Esophagus (tissue), 2 donors: ENCODE measurements around the gene GYPC. TPM values are rescaled to one million over a fixed set of nuclear protein-coding genes. Genes with fewer than 3 reads are reported as not detected.
A peak's percentile ranks its signal among the peaks of the same experiment; 100 is the strongest.

Source experiments
- H3K27ac ChIP-seq, 2 donors: one replicate each; pipeline ENCODE4 v1.5.1; 2013; ENCODE audit warnings: low read depth in 2 of 2, mild to moderate bottlenecking in 2 of 2, inconsistent platforms in 1 of 2, low read length in 1 of 2, moderate library complexity in 1 of 2
- H3K27me3 ChIP-seq, 2 donors: one replicate each; pipeline ENCODE4 v1.6.1; 2013; ENCODE audit warnings: low read length in 2 of 2, control low read depth in 1 of 2, mild to moderate bottlenecking in 1 of 2; ENCODE audit not compliant: insufficient read depth in 2 of 2, control insufficient read depth in 1 of 2
- H3K36me3 ChIP-seq, 2 donors: one replicate each; pipeline ENCODE4 v1.6.1; 2013; ENCODE audit warnings: low read length in 1 of 2; ENCODE audit not compliant: control insufficient read depth in 2 of 2, insufficient read depth in 2 of 2
- H3K4me1 ChIP-seq, 2 donors: one replicate each; pipeline ENCODE4 v1.6.1; 2013; ENCODE audit warnings: low read length in 1 of 2; ENCODE audit not compliant: control insufficient read depth in 2 of 2, insufficient read depth in 2 of 2
- H3K4me3 ChIP-seq, 2 donors: one replicate each; pipeline ENCODE4 v1.5.1; 2013; ENCODE audit warnings: low read length in 2 of 2, mild to moderate bottlenecking in 2 of 2, low read depth in 1 of 2, moderate library complexity in 1 of 2
- H3K9me3 ChIP-seq, 2 donors: one replicate each; pipeline ENCODE4 v1.6.1; 2013; ENCODE audit warnings: mild to moderate bottlenecking in 2 of 2, low read depth in 1 of 2, low read length in 1 of 2, moderate library complexity in 1 of 2; ENCODE audit not compliant: control insufficient read depth in 2 of 2, insufficient read depth in 1 of 2
- WGBS, 2 donors: extraction: QIAGEN DNeasy Blood & Tissue Kit; methylation state at CpG; one replicate each; pipeline ENCODE4 v1.1.7; 2013; 5-methylcytosine and 5-hydroxymethylcytosine counted together
- polyA plus RNA-seq, 2 donors: library from polyadenylated mRNA; stranded (reverse); fragments of 200-250 nt; gene quantifications; one replicate each; pipeline ENCODE4 v1.2.3, GENCODE V29; 2013
- donor health status: healthy with polysubstance abuse.
- donor health status: Bipolar disorder and iron deficiency.

Gene GYPC
- polyA plus RNA-seq, 2 donors, result 23.7 to 25.0 TPM

GRCh38 chr2:126663184-126663963 is 7.4 kb downstream of the GYPC start:
- 82 to 87% methylated on average over 13 of the region's 13 CpGs for WGBS, 2 donors
- Histone ChIP-seq H3K27me3 (no peaks in the 10 kb centered on the region), H3K36me3 (no peaks in the 10 kb centered on the region), H3K4me1 (peaks cover 23 to 34% of the 10 kb centered on the region in 2 donors), H3K4me3 (no peak overlapping the region), H3K27ac (peak overlapping the region in 1 of 2 donors; percentile 17), H3K9me3 (no peaks in the 10 kb centered on the region)

DNA sequence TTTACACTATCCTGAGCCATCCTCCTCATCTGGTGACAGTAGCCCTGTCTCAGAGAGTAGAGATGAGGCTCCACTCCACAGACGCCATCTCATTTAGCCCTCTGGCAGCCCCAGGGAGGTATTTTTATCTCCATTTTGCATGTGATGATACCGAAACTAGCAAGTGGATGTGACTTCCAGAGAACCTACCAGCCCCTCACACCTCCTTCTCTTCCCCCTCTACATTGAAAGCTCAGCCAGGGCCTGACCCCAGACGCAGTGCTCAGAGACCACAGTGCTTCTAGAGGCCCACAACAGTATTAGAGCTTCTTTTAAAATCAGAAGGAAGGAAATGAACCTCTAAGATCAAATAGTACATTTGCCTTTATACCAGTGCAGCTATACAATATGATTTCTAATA is 8.3 kb downstream of the GYPC start:
- Histone ChIP-seq H3K4me3 (no peak overlapping the region), H3K9me3 (no peaks in the 10 kb centered on the region), H3K27me3 (no peaks in the 10 kb centered on the region), H3K4me1 (peaks cover 23 to 32% of the 10 kb centered on the region in 2 donors), H3K36me3 (no peaks in the 10 kb centered on the region), H3K27ac (no peak overlapping the region)
- 48 to 57% methylated on average over 3 of the region's 3 CpGs for WGBS, 2 donors

DNA sequence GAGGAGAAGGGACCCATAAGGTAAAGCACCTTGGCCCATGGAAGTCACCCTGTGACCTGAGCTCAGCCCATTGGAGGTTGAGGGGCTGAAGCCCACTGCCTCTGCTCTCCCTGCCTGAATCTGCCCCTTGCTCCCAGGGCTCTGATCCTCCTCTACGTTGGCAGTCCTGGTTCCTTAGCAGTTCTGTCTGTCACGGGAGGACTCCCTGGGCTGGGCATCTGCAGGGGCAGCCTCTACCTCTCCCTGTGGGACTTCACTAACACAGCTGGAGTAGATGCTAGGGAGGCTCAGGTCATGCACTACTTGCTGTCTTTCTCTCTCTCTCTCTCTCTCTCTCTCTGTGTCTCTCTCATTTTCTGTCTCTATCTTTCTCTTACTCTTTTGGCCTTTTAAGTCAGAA is 8.7 kb downstream of the GYPC start:
- Histone ChIP-seq H3K27ac (peak overlapping the region in 1 of 2 donors; percentile 40), H3K36me3 (no peaks in the 10 kb centered on the region), H3K27me3 (no peaks in the 10 kb centered on the region), H3K4me3 (no peak overlapping the region), H3K9me3 (no peaks in the 10 kb centered on the region), H3K4me1 (peaks cover 23 to 30% of the 10 kb centered on the region in 2 donors)
- 78 to 84% methylated on average over 2 of the region's 2 CpGs for WGBS, 2 donors

DNA sequence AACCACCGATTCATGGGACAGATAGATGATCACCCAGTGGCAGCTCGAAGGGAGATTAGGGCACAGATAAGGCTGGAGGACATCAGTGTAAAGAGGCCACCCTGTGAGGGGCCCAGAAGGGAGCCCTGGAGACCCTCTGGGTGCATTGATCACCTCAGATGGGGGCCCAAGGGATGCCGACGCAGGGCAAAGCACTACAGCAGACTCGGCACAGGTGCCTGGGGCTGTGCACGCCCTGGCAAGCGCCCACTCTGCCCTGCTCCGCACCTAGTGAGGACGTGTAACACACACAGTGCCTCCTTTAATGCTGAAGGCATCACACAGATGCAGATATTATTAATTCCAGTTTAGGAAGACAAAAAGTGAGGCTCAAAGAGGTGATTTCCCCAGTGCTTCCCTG is 9.5 kb downstream of the GYPC start:
- Histone ChIP-seq H3K27me3 (no peaks in the 10 kb centered on the region), H3K36me3 (peaks cover 0 to 2% of the 10 kb centered on the region in 2 donors), H3K4me1 (peaks cover 20 to 24% of the 10 kb centered on the region in 2 donors), H3K4me3 (no peak overlapping the region), H3K27ac (no peak overlapping the region), H3K9me3 (no peaks in the 10 kb centered on the region)
- 61 to 66% methylated on average over 9 of the region's 9 CpGs for WGBS, 2 donors

DNA sequence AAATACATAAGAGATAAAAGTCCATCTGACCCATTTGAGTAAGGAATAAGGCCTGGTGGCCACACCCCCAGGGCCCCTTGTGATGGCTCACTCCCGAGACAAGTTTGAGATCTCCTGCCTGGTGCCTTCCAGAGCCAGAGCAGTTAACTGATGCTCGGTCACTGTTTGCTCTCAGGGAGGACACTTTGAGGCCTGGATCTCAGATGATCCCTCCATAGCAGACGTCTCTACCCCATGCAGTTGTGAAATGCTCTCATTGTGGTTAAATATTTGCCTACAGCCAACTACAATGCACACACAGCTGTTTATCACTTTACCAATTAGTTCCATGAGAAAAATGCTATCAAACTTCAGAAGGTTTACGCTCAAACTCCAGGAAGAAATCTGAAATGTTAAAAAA is 12.3 kb downstream of the GYPC start:
- peaks cover 0 to 2% of the 10 kb centered on the region in 2 donors for H3K36me3 ChIP-seq
- no peak overlapping the region for H3K27ac ChIP-seq
- 76 to 82% methylated on average over 4 of the region's 4 CpGs for WGBS, 2 donors
- H3K4me3 ChIP-seq, result no peak overlapping the region
- H3K9me3 ChIP-seq, result no peaks in the 10 kb centered on the region
- peaks cover 9 to 14% of the 10 kb centered on the region in 2 donors for H3K4me1 ChIP-seq
- no peaks in the 10 kb centered on the region for H3K27me3 ChIP-seq

GRCh38 chr2:126669772-126670171 is 13.8 kb downstream of the GYPC start:
- Histone ChIP-seq H3K9me3 (no peaks in the 10 kb centered on the region), H3K4me3 (no peak overlapping the region), H3K4me1 (peaks cover 4 to 8% of the 10 kb centered on the region in 2 donors), H3K36me3 (peaks cover 0 to 2% of the 10 kb centered on the region in 2 donors), H3K27ac (no peak overlapping the region), H3K27me3 (no peaks in the 10 kb centered on the region)
- WGBS, 2 donors, result 76% methylated on average over 6 of the region's 6 CpGs

DNA sequence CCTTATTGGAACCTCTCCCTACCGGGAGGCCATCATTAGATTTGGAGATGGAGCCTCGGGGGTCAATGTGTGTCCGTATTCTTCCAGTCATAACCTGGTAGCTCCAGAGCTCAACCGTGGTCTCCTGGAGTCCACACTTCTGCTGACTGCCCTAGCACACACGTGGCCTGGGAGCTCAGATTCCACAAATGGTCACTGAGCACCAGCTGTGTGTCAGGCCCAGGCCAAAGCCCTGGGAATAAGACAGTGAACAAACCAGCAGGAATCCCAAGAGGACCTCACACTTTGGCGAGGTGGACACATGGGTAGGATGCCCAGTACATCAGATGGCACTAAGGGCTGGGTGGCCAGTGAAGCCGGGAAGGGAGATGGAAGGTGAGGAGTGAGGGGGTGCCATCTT is 15.5 kb downstream of the GYPC start:
- Histone ChIP-seq H3K9me3 (no peaks in the 10 kb centered on the region), H3K4me1 (no peaks in the 10 kb centered on the region), H3K27ac (no peak overlapping the region), H3K27me3 (no peaks in the 10 kb centered on the region), H3K36me3 (peaks cover 0 to 2% of the 10 kb centered on the region in 2 donors), H3K4me3 (no peak overlapping the region)
- 92 to 95% methylated on average over 7 of the region's 7 CpGs for WGBS, 2 donors

- WGBS, 2 donors, result 94 to 95% methylated on average over 12 of the region's 12 CpGs
- Histone ChIP-seq H3K27me3 (no peaks in the 10 kb centered on the region), H3K36me3 (peaks cover 0 to 6% of the 10 kb centered on the region in 2 donors), H3K4me3 (no peak overlapping the region), H3K4me1 (peaks cover 0 to 4% of the 10 kb centered on the region in 2 donors), H3K9me3 (no peaks in the 10 kb centered on the region), H3K27ac (no peak overlapping the region)
Observed at GRCh38 chr2:126672980-126673605, 17.1 kb downstream of the GYPC start.

DNA sequence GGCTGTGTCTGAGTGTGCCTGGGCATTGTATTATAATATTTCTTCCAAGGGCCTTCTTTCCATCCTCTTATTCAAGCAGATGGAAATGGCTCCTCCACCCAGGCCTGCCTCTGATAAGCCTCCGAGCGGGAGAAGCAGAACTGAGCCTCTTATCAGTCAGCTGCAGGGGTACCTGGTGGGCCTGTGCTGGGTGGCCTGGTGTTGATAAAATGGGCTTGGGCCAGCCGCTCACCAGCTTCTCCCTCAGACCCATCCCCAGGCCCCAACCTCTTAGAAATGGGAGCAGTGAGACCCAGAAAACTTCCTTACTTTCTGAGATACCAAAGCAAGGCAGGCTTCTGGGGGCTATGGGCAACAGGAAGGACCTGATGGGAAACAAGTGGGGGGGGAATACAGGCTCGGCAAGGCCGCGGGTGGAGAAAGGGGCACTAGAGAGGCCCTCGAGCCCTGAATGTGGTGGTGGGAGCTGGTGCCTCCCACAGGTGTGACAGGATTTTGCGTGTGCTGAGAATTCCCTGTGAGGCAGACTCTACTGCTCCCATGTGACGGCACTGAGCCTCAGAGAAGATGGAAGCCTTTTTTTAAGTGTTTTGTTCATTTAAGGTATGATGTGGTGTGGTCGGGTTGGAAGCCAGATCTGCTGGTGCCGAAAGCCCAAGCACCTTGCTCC is 18.3 kb downstream of the GYPC start:
- Histone ChIP-seq H3K27ac (no peak overlapping the region), H3K27me3 (no peaks in the 10 kb centered on the region), H3K4me1 (peaks cover 0 to 4% of the 10 kb centered on the region in 2 donors), H3K36me3 (peaks cover 0 to 6% of the 10 kb centered on the region in 2 donors), H3K9me3 (no peaks in the 10 kb centered on the region), H3K4me3 (no peak overlapping the region)
- WGBS, 2 donors, result 92 to 94% methylated on average over 11 of the region's 11 CpGs
